ENCODE results near the gene HOXA5. TPM values are rescaled to one million over a fixed set of nuclear protein-coding genes. Genes with fewer than 3 reads are reported as not detected.

Gene HOXA5
- total RNA-seq, 1 experiment from 2014 or later = 7.5 TPM

GRCh38 chr7:27188386-27189294, 45.2 kb upstream of the HOXA5 start:
- intact Hi-C loops (cut with micrococcal nuclease) = no loop called here
- Histone ChIP-seq H3K79me2 (ENCODE audit: low read length) (peaks cover 100% of the 10 kb centered on the region), H3K27me3 (ENCODE audit: low read length) (no peaks in the 10 kb centered on the region), H3K36me3 (ENCODE audit: low read depth, low read length) (no peaks in the 10 kb centered on the region), H3K27ac (ENCODE audit: low read length) (peak overlapping the region; percentile 97), H3K9ac (ENCODE audit: low read length) (peak overlapping the region; percentile 97), H3K4me3 (ENCODE audit: low read length) (peak overlapping the region; percentile 91), H4K20me1 (ENCODE audit: low read length) (no peaks in the 10 kb centered on the region), H3K9me3 (ENCODE audit: low read length) (no peaks in the 10 kb centered on the region), H3K4me2 (ENCODE audit: low read length) (peak overlapping the region; percentile 99), H2AFZ (ENCODE audit: low read length) (peak overlapping the region; percentile 1; the same call in 1 of the 2 replicates), H3K9me2 (replicated peaks; ENCODE audit: low read length) (no peaks in the 10 kb centered on the region), H3F3A (ENCODE audit: low read length, unreplicated experiment) (no peaks in the 10 kb centered on the region), H3K4me1 (ENCODE audit: insufficient read depth, low read length) (peaks cover 41% of the 10 kb centered on the region)
- BruUV-seq (replicated peaks) = TSS peak; percentile 1
- ChIA-PET POLR2A (ENCODE audit: unreplicated experiment) (interaction anchor here (0.6 to 2.6 kb wide), 7 partner anchors 9 to 36 kb away, joined by 3 to 26 read pairs (median 7); partner anchors contain the start of gene HOXA13), CTCF (interaction anchor here (0.6 to 1.8 kb wide), 3 partner anchors 9 to 1904 kb away, joined by 3 to 11 read pairs (median 6); no protein-coding TSS in a partner anchor)
- DNase-seq (peak; percentile 48), ATAC-seq (peak; percentile 1; the same call in 1 of the 2 replicates)
- TF ChIP-seq EZH2 (IDR thresholded peaks at IDR 0.05; ENCODE audit: low read length, unreplicated experiment) (no peak), EZH2phosphoT487 (IDR thresholded peaks at IDR 0.05; ENCODE audit: borderline replicate concordance, low read length) (no peak), CTCF (conservative IDR thresholded peaks at IDR 0.05; ENCODE audit: low read depth, low read length) (no peak)

DNA sequence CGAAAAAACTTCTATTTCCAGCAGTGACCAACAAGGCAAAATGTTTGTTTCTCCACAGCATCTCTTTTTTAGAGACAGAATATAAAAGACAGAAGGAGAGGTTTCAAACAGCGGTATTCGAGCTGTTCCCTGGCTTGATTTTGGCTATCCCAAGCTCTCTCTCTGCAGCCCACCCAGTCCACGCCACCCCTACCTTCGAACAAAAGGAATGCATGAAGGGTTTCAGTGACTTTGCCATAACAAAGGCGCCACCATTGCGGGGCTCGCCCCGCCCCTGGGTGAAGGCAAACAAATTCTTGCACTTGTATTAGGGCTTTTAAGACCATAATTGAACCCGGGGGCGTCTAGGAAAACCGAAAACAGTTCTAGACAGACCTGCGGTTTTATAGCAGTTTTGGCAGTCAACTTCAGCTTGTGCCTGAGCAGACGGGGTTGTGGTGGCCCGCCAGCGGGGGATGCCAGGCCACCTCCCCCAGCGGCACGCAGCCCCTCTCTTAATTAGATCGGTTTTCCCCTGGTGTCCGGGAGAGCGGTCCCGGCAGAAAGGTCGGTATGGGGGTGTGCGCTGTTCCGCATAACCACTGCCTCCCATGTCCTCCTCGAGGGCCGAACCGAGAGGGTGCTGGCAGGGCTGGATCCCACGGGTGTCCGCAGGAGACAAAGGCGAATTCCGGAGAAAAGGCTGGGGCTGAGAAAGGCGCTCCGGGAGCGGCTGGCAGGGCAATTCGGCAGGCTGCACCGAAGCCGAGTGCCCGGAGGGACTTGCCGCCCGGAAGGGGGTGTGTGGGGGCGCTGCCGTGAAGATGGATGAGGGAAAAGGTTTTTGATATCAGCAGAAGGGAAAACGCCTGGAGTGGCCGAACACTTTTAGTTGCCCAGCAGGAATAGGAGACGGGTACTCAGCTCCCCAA, 44.2 kb upstream of the HOXA5 start:
- no peak overlapping the region for H2AFZ ChIP-seq (ENCODE audit: low read length)
- peak overlapping the region; percentile 99 for H3K4me2 ChIP-seq (ENCODE audit: low read length)
- no peaks in the 10 kb centered on the region for H3K27me3 ChIP-seq (ENCODE audit: low read length)
- no peaks in the 10 kb centered on the region for H4K20me1 ChIP-seq (ENCODE audit: low read length)
- intact Hi-C loops (cut with micrococcal nuclease) = no loop called here
- peak overlapping the region; percentile 91 for H3K4me3 ChIP-seq (ENCODE audit: low read length)
- H3K9me2 ChIP-seq (replicated peaks; ENCODE audit: low read length) = no peaks in the 10 kb centered on the region
- H3K9ac ChIP-seq (ENCODE audit: low read length) = peak overlapping the region; percentile 97
- BruUV-seq (replicated peaks) = no TSS peak
- no peak for ATAC-seq
- H3K36me3 ChIP-seq (ENCODE audit: low read depth, low read length) = no peaks in the 10 kb centered on the region
- peak; percentile 52 for DNase-seq
- H3F3A ChIP-seq (ENCODE audit: low read length, unreplicated experiment) = no peaks in the 10 kb centered on the region
- TF ChIP-seq EZH2phosphoT487 (IDR thresholded peaks at IDR 0.05; ENCODE audit: borderline replicate concordance, low read length) = no peak
- TF ChIP-seq EZH2 (IDR thresholded peaks at IDR 0.05; ENCODE audit: low read length, unreplicated experiment) = no peak
- no peak for TF ChIP-seq CTCF (conservative IDR thresholded peaks at IDR 0.05; ENCODE audit: low read depth, low read length)
- peaks cover 100% of the 10 kb centered on the region for H3K79me2 ChIP-seq (ENCODE audit: low read length)
- H3K27ac ChIP-seq (ENCODE audit: low read length) = peak overlapping the region; percentile 97
- no peaks in the 10 kb centered on the region for H3K9me3 ChIP-seq (ENCODE audit: low read length)
- CTCF ChIA-PET = interaction anchor here (0.6 to 1.8 kb wide), 2 partner anchors 8 to 1903 kb away, joined by 6 to 11 read pairs; no protein-coding TSS in a partner anchor
- peaks cover 43% of the 10 kb centered on the region for H3K4me1 ChIP-seq (ENCODE audit: insufficient read depth, low read length)
- POLR2A ChIA-PET (ENCODE audit: unreplicated experiment) = interaction anchor here (0.6 to 1.8 kb wide), 7 partner anchors 9 to 733 kb away, joined by 3 to 7 read pairs (median 4); no protein-coding TSS in a partner anchor

Measured in PC-3 (cell line).